SU-DHL-6 (cell line): ENCODE data around the gene ARFGAP1.

Source experiments
- EZH2phosphoT487 ChIP-seq: fragments of 200-600 bp; sonication (generic), shearing (Covaris generic); conservative IDR thresholded peaks from 2 replicates; pipeline ENCODE4 v1.6.1; 2018; ENCODE audit warnings: mild to moderate bottlenecking, antibody characterized with exemption, low read length, moderate library complexity, mixed read lengths
- TF ChIP-seq, protein P1 (sequence below): fragments of 200-600 bp; sonication (generic); IDR thresholded peaks from one replicate; pipeline ENCODE4 v1.5.1; 2017; ENCODE audit warnings: antibody characterized with exemption, mild to moderate bottlenecking, low read length, moderate library complexity; ENCODE audit not compliant: insufficient read depth, poor library complexity, severe bottlenecking

DNA sequence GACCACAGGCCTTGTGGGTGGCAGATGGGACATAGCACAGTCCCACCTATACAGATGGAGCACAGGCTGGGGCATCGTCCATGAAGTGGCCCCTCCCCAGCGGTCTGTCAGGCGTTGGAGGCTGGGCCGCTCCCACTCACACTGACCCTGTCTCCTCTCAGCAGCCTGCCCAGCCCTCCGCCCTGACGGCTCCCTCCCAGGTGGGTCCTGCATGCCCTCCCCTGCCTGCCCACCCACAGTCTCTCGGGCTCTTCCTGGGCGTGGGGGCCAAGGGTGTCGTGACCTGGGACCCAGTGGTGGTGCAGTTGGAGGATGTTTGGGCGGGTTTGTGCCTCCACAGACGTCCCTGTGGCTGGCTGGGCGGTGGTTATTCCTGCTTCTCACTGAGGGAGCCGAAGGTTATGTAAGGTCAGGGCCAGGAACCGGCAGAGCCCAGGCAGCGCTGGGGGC, 42.7 kb downstream of the ARFGAP1 start:
- TF ChIP-seq, protein P1, sequence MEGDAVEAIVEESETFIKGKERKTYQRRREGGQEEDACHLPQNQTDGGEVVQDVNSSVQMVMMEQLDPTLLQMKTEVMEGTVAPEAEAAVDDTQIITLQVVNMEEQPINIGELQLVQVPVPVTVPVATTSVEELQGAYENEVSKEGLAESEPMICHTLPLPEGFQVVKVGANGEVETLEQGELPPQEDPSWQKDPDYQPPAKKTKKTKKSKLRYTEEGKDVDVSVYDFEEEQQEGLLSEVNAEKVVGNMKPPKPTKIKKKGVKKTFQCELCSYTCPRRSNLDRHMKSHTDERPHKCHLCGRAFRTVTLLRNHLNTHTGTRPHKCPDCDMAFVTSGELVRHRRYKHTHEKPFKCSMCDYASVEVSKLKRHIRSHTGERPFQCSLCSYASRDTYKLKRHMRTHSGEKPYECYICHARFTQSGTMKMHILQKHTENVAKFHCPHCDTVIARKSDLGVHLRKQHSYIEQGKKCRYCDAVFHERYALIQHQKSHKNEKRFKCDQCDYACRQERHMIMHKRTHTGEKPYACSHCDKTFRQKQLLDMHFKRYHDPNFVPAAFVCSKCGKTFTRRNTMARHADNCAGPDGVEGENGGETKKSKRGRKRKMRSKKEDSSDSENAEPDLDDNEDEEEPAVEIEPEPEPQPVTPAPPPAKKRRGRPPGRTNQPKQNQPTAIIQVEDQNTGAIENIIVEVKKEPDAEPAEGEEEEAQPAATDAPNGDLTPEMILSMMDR, result no peak
- TF ChIP-seq EZH2phosphoT487, result no peak
